ENCODE results near the gene LAMB2. TPM values are rescaled to one million over a fixed set of nuclear protein-coding genes. Genes with fewer than 3 reads are reported as not detected.

Gene LAMB2
- total RNA-seq, 1 experiment from 2014 or later: 121 TPM

DNA sequence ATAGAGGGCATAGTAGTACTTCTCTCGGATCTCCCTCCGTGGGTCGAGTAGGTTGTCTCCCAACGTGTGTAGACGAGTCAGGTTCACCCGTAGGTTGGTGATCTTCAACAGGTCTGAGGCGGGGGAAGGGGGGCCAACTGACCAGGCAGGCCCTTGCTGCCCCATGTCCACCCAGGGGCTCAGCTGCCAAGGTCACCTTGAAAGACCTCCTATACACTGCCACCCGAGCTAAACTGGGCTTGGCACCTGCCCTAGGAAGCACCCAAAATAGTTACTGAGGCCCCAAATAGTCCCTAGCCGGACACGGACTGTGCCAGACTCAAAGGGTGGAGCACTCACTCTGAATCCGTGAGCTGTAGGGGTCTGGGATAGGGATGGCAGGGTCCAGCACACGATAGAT is 1.8 kb downstream of the LAMB2 start:
- Mint-ChIP-seq H3K27me3 (ENCODE audit: low read depth) (peaks cover 3% of the 10 kb centered on the region), H3K9me3 (no peaks in the 10 kb centered on the region), H3K27ac (no peak overlapping the region), H3K4me3 (no peak overlapping the region; a peak in 1 of 5 replicates), H3K4me1 (peaks cover 8 to 12% of the 10 kb centered on the region in 2 experiments; a peak in 3 of 4 replicates), H3K36me3 (ENCODE audit: insufficient read depth in 1 of 3, low read depth in 3 of 3) (peaks cover 0 to 6% (median 5%) of the 10 kb centered on the region in 3 experiments; a peak in 3 of 7 replicates)
- no CpG with 5 or more reads among the region's 12 CpGs for WGBS (ENCODE audit: extremely low coverage, insufficient read length, low lambda C conversion rate)
- Histone ChIP-seq H2AFZ (ENCODE audit: low read length) (no peak overlapping the region), H3K27ac (ENCODE audit: insufficient read length, low read depth, low read length) (no peak overlapping the region), H3K9ac (ENCODE audit: extremely low read depth, insufficient read length, low read length) (no peak overlapping the region), H3K14ac (ENCODE audit: insufficient read depth, low read length) (no peak overlapping the region; the same call in 1 of the 2 replicates), H4K5ac (ENCODE audit: insufficient read length, low read depth, low read length) (no peak overlapping the region), H3K4me2 (ENCODE audit: insufficient read depth, insufficient read length, low read length) (no peak overlapping the region), H3K23me2 (ENCODE audit: insufficient read length, low read depth, low read length, poor library complexity, severe bottlenecking) (peaks cover 15% of the 10 kb centered on the region), H3K9me3 (ENCODE audit: control insufficient read depth, low read depth, low read length) (no peaks in the 10 kb centered on the region), H2BK15ac (ENCODE audit: low read depth, low read length) (no peak overlapping the region), H2BK5ac (ENCODE audit: insufficient read length, low read length) (no peak overlapping the region), H2AK5ac (ENCODE audit: insufficient read length, low read length) (no peak overlapping the region), H2BK120ac (ENCODE audit: low read depth, low read length, poor library complexity, severe bottlenecking) (no peak overlapping the region), H2BK20ac (ENCODE audit: low read depth, low read length, poor library complexity, severe bottlenecking) (no peak overlapping the region), H4K20me1 (ENCODE audit: control insufficient read depth, insufficient read depth, insufficient read length) (no peaks in the 10 kb centered on the region), H3K79me1 (ENCODE audit: insufficient read depth, low read depth, low read length, poor library complexity, severe bottlenecking) (no peaks in the 10 kb centered on the region), H3K79me2 (ENCODE audit: insufficient read depth, low read length) (no peaks in the 10 kb centered on the region), H4K91ac (ENCODE audit: insufficient read length, low read depth, low read length) (no peak overlapping the region), H3K23ac (ENCODE audit: insufficient read length, low read depth, low read length) (no peak overlapping the region), H3K56ac (ENCODE audit: insufficient read length, low read depth, low read length) (no peak overlapping the region), H3K4ac (ENCODE audit: low read depth, low read length) (no peak overlapping the region), H3K18ac (ENCODE audit: insufficient read length, low read depth, low read length) (no peak overlapping the region), H2BK12ac (ENCODE audit: insufficient read length, low read depth, low read length) (no peak overlapping the region), H3K4me1 (ENCODE audit: insufficient read depth, low read length) (peaks cover 2% of the 10 kb centered on the region; the same call in 1 of the 2 replicates), H4K8ac (replicated peaks; ENCODE audit: insufficient read length, low read depth, low read length) (no peak overlapping the region), H3K27me3 (ENCODE audit: insufficient read depth, low read length) (no peaks in the 10 kb centered on the region), H3T11ph (ENCODE audit: low read length) (no peak overlapping the region)
- no peak for DNase-seq
- no peak for TF ChIP-seq CTCF (conservative IDR thresholded peaks at IDR 0.05)
